ENCODE measurements around the gene SIGLEC7.

DNA sequence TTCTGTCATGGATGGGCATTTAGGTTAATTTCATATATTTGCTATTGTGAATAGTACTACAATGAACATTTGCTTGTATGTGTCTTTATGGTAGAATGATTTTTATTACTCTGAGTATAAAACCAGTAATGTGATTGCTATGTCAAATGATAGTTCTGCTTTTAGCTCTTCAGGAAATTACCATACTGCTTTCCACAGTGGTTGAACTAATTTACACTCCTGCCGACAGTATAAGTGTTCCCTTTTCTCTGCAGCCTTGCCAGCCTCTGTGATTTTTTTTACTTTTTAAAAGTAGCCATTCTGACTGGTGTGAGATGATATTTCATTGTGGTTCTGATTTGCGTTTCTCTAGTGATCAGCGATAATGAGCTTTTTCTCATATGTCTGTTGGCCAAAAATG is 6.5 kb downstream of the SIGLEC7 start:
- TF ChIP-seq, protein P1, sequence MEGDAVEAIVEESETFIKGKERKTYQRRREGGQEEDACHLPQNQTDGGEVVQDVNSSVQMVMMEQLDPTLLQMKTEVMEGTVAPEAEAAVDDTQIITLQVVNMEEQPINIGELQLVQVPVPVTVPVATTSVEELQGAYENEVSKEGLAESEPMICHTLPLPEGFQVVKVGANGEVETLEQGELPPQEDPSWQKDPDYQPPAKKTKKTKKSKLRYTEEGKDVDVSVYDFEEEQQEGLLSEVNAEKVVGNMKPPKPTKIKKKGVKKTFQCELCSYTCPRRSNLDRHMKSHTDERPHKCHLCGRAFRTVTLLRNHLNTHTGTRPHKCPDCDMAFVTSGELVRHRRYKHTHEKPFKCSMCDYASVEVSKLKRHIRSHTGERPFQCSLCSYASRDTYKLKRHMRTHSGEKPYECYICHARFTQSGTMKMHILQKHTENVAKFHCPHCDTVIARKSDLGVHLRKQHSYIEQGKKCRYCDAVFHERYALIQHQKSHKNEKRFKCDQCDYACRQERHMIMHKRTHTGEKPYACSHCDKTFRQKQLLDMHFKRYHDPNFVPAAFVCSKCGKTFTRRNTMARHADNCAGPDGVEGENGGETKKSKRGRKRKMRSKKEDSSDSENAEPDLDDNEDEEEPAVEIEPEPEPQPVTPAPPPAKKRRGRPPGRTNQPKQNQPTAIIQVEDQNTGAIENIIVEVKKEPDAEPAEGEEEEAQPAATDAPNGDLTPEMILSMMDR (IDR thresholded peaks at IDR 0.05; ENCODE audit: low read length): no peak
- no peak for TF ChIP-seq EZH2 (IDR thresholded peaks at IDR 0.05; ENCODE audit: borderline replicate concordance, low read length)

Measured in OCI-LY1 (cell line).